ENCODE measurements around the gene KDM5A.

GRCh38 chr12:230925-231671 is 158.0 kb downstream of the KDM5A start:
- TF ChIP-seq CTCF (IDR thresholded peaks at IDR 0.05), result no peak
- no peak for TF ChIP-seq POLR2A (IDR thresholded peaks at IDR 0.05)
